HG03439 (cell line): ENCODE measurements around the gene STAM2.
"Not testable (repeated sequence)": the region's sequence is repeated elsewhere in the genome, so short reads cannot be mapped to it uniquely, and the experiment has no call there.

Experiments used
- ATAC-seq: cut with Tn5 transposase; IDR thresholded peaks from one replicate; pipeline ENCODE4 v1.9.1; 2021; ENCODE audit warnings: mild to moderate bottlenecking, moderate library complexity; ENCODE audit not compliant: unreplicated experiment

STAM2 gene

GRCh38 chr2:152173831-152174230 lies 1.7 kb downstream of the STAM2 start:
- no peak for ATAC-seq

- ATAC-seq = not testable (repeated sequence)
Measured at GRCh38 chr2:152172201-152172785, 3.3 kb downstream of the STAM2 start.

DNA sequence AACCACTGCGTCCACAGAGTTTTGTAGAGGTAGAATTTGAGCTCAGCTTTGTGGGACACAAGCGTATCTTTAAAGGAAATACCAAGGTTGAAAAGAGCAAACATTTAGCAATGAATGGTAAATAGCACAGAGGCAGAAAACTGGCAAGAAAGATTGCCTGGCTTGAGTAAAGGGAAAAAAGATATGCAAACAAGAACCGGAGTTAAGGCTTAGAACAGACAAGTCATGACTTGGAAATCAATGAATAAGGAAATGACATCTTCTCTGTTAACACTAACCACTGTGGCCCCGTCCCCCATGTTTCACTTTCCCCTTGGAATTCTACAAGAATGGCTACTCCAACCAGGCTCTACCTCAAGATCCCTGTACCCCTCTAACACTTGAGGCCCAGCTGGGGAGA lies 3.8 kb downstream of the STAM2 start:
- ATAC-seq = no peak

GRCh38 chr2:152169158-152169557 lies 6.4 kb downstream of the STAM2 start:
- not testable (repeated sequence) for ATAC-seq

DNA sequence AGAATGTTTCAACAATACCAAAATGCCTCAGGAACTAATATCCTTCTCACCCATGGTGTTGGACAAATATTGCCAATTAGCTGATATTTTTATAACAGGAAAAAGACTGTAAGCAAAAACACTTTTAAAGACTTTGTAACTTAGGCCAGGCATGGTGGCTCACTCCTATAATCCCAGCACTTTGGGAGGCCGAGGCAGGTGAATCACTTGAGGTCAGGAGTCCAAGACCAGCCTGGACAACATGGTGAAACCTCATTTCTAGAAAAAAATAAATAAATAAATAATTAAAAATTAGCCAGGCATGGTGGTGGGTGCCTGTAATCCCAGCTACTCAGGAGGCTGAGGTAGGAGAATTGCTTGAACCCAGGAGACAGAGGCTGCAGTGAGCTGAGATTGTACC lies 8.1 kb downstream of the STAM2 start:
- not testable (repeated sequence) for ATAC-seq

DNA sequence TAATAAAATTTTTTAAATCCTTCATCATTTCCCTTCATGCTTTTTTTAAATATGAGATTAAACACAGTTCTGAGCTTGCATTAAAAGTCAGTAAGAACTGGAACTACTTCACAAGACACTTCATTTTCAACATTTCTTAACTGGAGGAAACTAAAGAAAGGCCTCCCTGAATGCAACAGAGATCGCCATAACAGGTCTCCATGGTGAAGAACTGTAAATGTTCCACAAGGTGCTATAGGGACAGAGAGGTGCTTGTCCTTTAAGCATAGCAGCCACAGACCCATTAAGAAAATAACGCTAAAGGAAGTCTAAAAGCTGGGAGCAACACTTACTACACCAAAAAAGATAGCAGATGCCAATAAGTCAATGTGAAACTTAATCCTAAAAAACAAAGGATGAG lies 8.5 kb downstream of the STAM2 start:
- no peak for ATAC-seq

DNA sequence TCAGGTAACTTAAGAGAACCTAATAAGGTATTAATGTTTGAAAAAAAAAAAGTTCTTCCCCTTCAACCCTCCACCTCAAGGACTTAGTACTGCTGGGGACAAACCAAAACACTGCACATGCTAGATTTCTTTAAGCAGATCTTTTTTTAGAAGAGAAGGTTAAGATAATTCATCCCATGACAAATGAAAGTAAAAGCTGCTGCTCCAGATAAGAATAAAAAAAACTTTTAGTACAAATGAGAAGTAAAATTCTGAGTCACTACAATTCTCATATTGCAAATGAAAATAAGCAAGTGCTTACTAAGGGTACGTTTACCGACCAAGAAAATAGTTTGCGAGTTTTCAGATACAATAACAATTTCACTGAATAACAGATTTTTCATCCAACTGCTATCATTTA lies 8.9 kb downstream of the STAM2 start:
- ATAC-seq = peak; percentile 77

GRCh38 chr2:152165780-152166179 lies 9.8 kb downstream of the STAM2 start:
- ATAC-seq = no peak

DNA sequence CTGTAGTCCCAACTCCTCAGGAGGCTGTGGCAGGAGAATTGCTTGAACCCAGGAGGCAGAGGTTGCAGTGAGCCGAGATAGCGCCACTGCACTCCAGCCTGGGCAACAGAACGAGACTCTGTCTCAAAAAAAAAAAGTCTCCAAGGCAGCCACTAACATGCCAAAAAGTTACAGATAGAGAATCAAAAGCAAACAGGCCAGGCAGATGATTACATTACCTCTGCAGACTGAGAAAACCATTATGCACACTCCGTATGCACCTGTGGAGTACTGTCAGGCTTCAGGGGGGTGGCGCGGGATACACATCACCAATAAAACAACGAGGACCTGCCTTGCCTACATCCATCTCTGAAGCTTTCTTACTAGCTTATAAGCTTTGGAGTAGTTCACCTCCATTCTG lies 10.3 kb downstream of the STAM2 start:
- no peak for ATAC-seq

DNA sequence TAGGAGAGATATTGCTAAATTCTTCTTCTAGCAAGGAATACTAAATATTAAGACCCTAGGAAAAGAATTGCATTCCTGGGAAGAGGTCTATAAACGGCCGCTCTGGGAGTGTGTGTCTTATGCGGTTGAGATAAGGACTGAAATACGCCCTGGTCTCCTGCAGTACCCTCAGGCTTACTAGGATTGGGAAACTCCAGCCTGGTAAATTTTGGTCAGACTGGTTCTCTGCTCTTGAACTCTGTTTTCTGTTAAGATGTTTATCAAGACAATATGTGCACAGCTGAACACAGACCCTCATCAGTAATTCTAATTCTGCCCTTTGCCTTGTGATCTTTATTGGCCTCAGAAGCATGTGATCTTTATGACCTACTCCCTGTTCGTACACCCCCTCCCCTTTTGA lies 11.9 kb downstream of the STAM2 start:
- not testable (repeated sequence) for ATAC-seq

- ATAC-seq = no peak
Measured at GRCh38 chr2:152162141-152162540, 13.4 kb downstream of the STAM2 start.

DNA sequence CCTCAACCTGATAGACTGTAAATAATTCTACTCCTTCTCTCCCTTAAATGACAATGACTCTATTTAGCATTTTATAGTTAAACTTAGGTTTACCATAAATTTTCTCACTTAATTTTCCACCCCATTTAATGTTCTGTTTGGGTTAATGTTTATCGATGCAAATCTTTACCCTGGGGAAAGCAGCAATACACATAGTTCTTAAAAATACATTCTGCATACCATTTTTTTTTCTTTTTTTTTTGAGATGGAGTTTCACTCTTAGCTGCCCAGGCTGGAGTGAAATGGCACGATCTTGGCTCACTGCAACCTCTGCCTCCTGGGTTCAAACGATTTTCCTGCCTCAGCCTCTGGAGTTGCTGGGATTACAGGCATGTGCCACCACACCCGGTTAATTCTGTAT lies 14.0 kb downstream of the STAM2 start:
- ATAC-seq = no peak

DNA sequence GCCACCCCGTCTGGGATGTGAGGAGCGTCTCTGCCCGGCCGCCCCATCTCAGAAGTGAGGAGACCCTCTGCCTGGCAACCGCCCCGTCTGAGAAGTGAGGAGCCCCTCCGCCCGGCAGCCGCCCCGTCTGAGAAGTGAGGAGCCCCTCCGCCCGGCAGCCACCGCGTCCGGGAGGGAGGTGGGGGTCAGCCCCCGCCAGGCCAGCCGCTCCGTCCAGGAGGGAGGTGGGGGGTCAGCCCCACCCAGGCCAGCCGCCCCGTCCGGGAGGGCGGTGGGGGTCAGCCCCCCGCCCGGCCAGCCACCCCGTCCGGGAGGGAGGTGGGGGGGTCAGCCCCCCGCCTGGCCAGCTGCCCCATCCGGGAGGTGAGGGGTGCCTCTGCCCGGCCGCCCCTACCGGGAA lies 15.2 kb downstream of the STAM2 start:
- not testable (repeated sequence) for ATAC-seq

GRCh38 chr2:152157253-152157652 lies 18.3 kb downstream of the STAM2 start:
- ATAC-seq = no peak

- ATAC-seq = no peak
Measured at GRCh38 chr2:152155209-152155608, 20.4 kb downstream of the STAM2 start.

GRCh38 chr2:152154462-152154861 lies 21.1 kb downstream of the STAM2 start:
- ATAC-seq = no peak

- ATAC-seq = no peak
Measured at GRCh38 chr2:152134488-152135280, 40.9 kb downstream of the STAM2 start.

DNA sequence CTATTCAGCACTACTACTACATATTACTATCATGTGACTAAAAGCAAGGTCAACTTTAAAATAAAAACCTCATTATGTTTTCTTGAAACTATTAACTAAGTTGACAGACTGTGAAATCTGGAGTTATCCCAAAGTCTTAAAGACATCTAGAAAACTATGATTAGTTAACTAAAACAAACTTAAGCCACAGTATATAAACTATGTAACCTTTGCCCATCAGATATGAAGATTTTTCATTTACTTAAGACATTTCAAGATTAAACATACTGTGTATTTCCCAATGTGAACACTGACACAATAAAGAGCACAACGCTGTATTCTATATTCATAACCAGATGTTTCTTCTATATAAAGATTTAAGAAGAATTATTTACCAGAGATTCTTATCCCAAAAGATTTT lies 43.3 kb downstream of the STAM2 start:
- no peak for ATAC-seq

- no peak for ATAC-seq
Measured at GRCh38 chr2:152127628-152128027, 47.9 kb downstream of the STAM2 start.

- ATAC-seq = no peak
Measured at GRCh38 chr2:152126664-152127063, 48.9 kb downstream of the STAM2 start.

DNA sequence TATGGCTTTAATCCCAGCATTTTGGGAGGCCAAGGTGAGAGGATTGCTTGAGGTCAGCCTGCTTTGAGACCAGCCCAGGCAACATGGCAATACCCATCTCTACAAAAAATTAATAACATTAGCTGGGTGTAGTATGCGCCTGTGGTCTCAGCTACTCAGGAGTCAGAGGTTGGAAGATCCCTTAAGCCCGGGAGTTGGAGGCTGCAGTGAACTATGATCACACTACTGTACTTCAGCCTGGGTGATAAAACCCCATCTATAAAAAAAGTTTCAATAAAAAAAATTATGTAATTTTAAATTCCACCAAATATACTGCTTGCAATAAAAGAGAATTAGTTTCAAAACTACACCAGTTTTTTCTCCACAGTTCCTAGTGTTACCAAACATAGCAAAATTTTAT lies 53.4 kb downstream of the STAM2 start:
- no peak for ATAC-seq

- no peak for ATAC-seq
Measured at GRCh38 chr2:152120430-152120829, 55.1 kb downstream of the STAM2 start.

DNA sequence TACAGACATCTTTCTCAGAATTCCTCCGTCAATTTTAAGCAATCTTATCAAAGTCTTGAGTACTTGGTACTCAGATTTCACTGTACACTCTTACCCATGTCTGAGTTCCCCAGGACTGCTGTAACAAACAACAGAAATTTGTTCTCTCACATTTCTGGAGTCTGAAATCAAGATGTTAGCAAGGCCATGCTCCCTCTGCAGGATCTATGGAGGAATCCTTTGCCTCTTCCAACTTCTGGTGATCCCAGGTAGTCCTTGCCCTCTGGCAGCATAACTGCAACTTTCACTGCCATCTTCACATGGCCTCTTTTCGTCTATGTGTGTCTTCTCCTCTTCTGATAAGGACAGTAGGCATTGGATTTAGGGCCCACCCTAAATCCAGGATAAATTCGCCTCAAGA lies 59.6 kb downstream of the STAM2 start:
- ATAC-seq = no peak
